ENCODE measurements around the gene GFY. TPM values are rescaled to one million over a fixed set of nuclear protein-coding genes. Genes with fewer than 3 reads are reported as not detected.

GFY gene
- polyA plus RNA-seq, 1 donor from 2014 or later, result not detected

DNA sequence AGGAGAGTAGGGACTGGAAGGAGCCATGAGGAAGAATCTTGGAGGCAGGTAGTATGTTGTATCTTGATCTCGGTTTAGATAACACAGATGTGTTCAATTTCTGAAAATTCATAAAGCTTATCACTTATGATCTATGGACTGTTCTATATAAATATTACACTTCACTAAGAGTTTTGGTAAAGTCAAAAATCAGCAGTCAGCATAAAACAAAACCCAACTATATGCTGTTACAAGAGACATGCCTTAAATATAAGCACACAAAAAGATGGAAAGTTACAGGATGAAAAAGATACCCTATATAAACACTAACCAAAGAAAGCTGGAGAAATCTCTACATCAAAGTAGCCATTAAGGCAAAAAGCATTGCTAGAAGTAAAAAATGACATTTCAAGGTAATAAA lies 41.6 kb upstream of the GFY start:
- no peak overlapping the region for H3K27ac ChIP-seq (ENCODE audit: low read length)
- H2AFZ ChIP-seq (ENCODE audit: low read depth, low read length), result no peak overlapping the region
- no peaks in the 10 kb centered on the region for H3K36me3 ChIP-seq (ENCODE audit: insufficient read depth, low read length)
- H3K9ac ChIP-seq (ENCODE audit: low read length), result no peak overlapping the region
- no peak overlapping the region for H3K4me3 ChIP-seq (ENCODE audit: low read length)
- no peak overlapping the region for H3K4me2 ChIP-seq (ENCODE audit: low read length)
- no peaks in the 10 kb centered on the region for H3K9me3 ChIP-seq (ENCODE audit: low read length)
- no peaks in the 10 kb centered on the region for H3K79me2 ChIP-seq (replicated peaks; ENCODE audit: insufficient read depth, low read length)
- no peaks in the 10 kb centered on the region for H3K27me3 ChIP-seq (ENCODE audit: insufficient read depth, low read depth, low read length)
- H3F3A ChIP-seq (ENCODE audit: insufficient read depth, low read length, poor library complexity, severe bottlenecking), result no peaks in the 10 kb centered on the region
- H3K9me2 ChIP-seq (ENCODE audit: insufficient read depth, low read length), result no peaks in the 10 kb centered on the region
- TF ChIP-seq TAF1 (IDR thresholded peaks at IDR 0.05; ENCODE audit: low read depth), result no peak
- TF ChIP-seq, protein P1, sequence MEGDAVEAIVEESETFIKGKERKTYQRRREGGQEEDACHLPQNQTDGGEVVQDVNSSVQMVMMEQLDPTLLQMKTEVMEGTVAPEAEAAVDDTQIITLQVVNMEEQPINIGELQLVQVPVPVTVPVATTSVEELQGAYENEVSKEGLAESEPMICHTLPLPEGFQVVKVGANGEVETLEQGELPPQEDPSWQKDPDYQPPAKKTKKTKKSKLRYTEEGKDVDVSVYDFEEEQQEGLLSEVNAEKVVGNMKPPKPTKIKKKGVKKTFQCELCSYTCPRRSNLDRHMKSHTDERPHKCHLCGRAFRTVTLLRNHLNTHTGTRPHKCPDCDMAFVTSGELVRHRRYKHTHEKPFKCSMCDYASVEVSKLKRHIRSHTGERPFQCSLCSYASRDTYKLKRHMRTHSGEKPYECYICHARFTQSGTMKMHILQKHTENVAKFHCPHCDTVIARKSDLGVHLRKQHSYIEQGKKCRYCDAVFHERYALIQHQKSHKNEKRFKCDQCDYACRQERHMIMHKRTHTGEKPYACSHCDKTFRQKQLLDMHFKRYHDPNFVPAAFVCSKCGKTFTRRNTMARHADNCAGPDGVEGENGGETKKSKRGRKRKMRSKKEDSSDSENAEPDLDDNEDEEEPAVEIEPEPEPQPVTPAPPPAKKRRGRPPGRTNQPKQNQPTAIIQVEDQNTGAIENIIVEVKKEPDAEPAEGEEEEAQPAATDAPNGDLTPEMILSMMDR (IDR thresholded peaks at IDR 0.05; ENCODE audit: poor library complexity, severe bottlenecking), result no peak
- TF ChIP-seq EZH2 (IDR thresholded peaks at IDR 0.05; ENCODE audit: borderline replicate concordance, insufficient read depth, low read length, poor library complexity, severe bottlenecking), result no peak
- no peak for TF ChIP-seq EP300 (conservative IDR thresholded peaks at IDR 0.05; ENCODE audit: poor library complexity, severe bottlenecking)
- no peak for TF ChIP-seq MXI1 (conservative IDR thresholded peaks at IDR 0.05; ENCODE audit: poor library complexity, severe bottlenecking)
- TF ChIP-seq SMC3 (conservative IDR thresholded peaks at IDR 0.05; ENCODE audit: poor library complexity), result no peak
- TF ChIP-seq RAD21 (conservative IDR thresholded peaks at IDR 0.05), result no peak
- TF ChIP-seq POLR2AphosphoS5 (IDR thresholded peaks at IDR 0.05), result no peak
- TF ChIP-seq, protein P2, sequence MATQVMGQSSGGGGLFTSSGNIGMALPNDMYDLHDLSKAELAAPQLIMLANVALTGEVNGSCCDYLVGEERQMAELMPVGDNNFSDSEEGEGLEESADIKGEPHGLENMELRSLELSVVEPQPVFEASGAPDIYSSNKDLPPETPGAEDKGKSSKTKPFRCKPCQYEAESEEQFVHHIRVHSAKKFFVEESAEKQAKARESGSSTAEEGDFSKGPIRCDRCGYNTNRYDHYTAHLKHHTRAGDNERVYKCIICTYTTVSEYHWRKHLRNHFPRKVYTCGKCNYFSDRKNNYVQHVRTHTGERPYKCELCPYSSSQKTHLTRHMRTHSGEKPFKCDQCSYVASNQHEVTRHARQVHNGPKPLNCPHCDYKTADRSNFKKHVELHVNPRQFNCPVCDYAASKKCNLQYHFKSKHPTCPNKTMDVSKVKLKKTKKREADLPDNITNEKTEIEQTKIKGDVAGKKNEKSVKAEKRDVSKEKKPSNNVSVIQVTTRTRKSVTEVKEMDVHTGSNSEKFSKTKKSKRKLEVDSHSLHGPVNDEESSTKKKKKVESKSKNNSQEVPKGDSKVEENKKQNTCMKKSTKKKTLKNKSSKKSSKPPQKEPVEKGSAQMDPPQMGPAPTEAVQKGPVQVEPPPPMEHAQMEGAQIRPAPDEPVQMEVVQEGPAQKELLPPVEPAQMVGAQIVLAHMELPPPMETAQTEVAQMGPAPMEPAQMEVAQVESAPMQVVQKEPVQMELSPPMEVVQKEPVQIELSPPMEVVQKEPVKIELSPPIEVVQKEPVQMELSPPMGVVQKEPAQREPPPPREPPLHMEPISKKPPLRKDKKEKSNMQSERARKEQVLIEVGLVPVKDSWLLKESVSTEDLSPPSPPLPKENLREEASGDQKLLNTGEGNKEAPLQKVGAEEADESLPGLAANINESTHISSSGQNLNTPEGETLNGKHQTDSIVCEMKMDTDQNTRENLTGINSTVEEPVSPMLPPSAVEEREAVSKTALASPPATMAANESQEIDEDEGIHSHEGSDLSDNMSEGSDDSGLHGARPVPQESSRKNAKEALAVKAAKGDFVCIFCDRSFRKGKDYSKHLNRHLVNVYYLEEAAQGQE (IDR thresholded peaks at IDR 0.05; ENCODE audit: borderline replicate concordance), result no peak
- no peaks in the 10 kb centered on the region for H4K20me1 ChIP-seq (ENCODE audit: insufficient read depth)

DNA sequence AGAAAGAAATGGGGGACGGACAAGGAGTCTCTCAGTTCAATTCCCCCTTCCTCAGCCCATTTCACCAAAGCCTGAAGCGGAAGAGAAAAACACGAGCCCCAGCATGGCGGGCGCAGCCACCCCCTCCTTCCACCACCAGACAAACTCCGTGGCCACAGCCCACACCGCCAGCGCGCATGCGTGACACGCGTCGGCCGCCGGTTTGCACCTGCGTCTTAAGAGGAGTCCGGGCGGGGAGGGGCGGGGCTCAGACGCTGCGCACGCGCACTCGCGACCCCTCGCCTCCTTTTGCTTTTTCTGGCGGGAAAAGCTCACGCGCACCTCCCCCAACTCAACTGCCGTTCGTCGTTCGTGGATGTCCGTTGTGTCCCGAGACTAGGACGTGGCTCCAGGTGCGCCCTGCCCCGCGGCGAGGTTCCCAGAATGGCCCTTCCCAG lies 37.2 kb upstream of the GFY start, which contains the start of gene KASH5:
Gene KASH5, plus strand, starts transcription at position 314 of the 437 bp plus-strand sequence. CDS start 2,635 bp downstream, outside the sequence.
- Histone ChIP-seq H4K20me1 (ENCODE audit: insufficient read depth) (no peaks in the 10 kb centered on the region), H3K36me3 (ENCODE audit: insufficient read depth, low read length) (no peaks in the 10 kb centered on the region), H3K4me2 (ENCODE audit: low read length) (no peak within 1 kb of the TSS), H3K9me2 (ENCODE audit: insufficient read depth, low read length) (no peaks in the 10 kb centered on the region), H3K9me3 (ENCODE audit: low read length) (no peaks in the 10 kb centered on the region), H3F3A (ENCODE audit: insufficient read depth, low read length, poor library complexity, severe bottlenecking) (no peaks in the 10 kb centered on the region), H3K27ac (ENCODE audit: low read length) (no peak within 1 kb of the TSS), H3K79me2 (replicated peaks; ENCODE audit: insufficient read depth, low read length) (no peaks in the 10 kb centered on the region), H3K9ac (ENCODE audit: low read length) (no peak within 1 kb of the TSS), H3K4me3 (ENCODE audit: low read length) (no peak within 1 kb of the TSS), H2AFZ (ENCODE audit: low read depth, low read length) (no peak within 1 kb of the TSS), H3K27me3 (ENCODE audit: insufficient read depth, low read depth, low read length) (no peaks in the 10 kb centered on the region)
- TF ChIP-seq, protein P2 (IDR thresholded peaks at IDR 0.05; ENCODE audit: borderline replicate concordance), result no peak
- TF ChIP-seq, protein P1 (IDR thresholded peaks at IDR 0.05; ENCODE audit: poor library complexity, severe bottlenecking), result no peak
- TF ChIP-seq TAF1 (IDR thresholded peaks at IDR 0.05; ENCODE audit: low read depth), result no peak
- no peak for TF ChIP-seq EZH2 (IDR thresholded peaks at IDR 0.05; ENCODE audit: borderline replicate concordance, insufficient read depth, low read length, poor library complexity, severe bottlenecking)
- TF ChIP-seq RAD21 (conservative IDR thresholded peaks at IDR 0.05), result no peak
- TF ChIP-seq POLR2AphosphoS5 (IDR thresholded peaks at IDR 0.05), result no peak
- no peak for TF ChIP-seq EP300 (conservative IDR thresholded peaks at IDR 0.05; ENCODE audit: poor library complexity, severe bottlenecking)
- no peak for TF ChIP-seq MXI1 (conservative IDR thresholded peaks at IDR 0.05; ENCODE audit: poor library complexity, severe bottlenecking)
